CD4-positive, CD25-positive, alpha-beta regulatory T cell (primary cell): Measurements from ENCODE around the gene DCLK2. TPM values are rescaled to one million over a fixed set of nuclear protein-coding genes. Genes with fewer than 3 reads are reported as not detected.

Experiments
- ATAC-seq, 2 donors: fragments of 150-1000 bp; cut with Tn5 transposase; one replicate each; pipeline ENCODE4 v1.10.0; 2021; ENCODE audit warnings: low read depth in 2 of 2, moderate number of reproducible peaks in 2 of 2, moderate library complexity in 1 of 2
- DNase-seq, 3 donors: peaks; one replicate each; pipeline versions ENCODE4 v3.0.0 to v3.0.0-alpha.2; 2012 to 2022; ENCODE audit warnings: mixed read lengths in 1 of 3
- H3K27ac ChIP-seq: one replicate; pipeline ENCODE4 v1.7.0; 2013; ENCODE audit warnings: mild to moderate bottlenecking, low read length; ENCODE audit not compliant: insufficient read depth, poor library complexity, severe bottlenecking
- H3K27me3 ChIP-seq: one replicate; pipeline ENCODE4 v1.7.0; 2013; ENCODE audit warnings: low read length; ENCODE audit not compliant: control insufficient read depth, insufficient read depth
- H3K36me3 ChIP-seq: one replicate; pipeline ENCODE4 v1.7.0; 2013; ENCODE audit warnings: mild to moderate bottlenecking, low read length, moderate library complexity; ENCODE audit not compliant: control insufficient read depth, insufficient read depth
- H3K4me1 ChIP-seq: 2 replicates; pipeline ENCODE4 v1.7.0; 2013; ENCODE audit warnings: mild to moderate bottlenecking, low read length; ENCODE audit not compliant: insufficient read depth, control insufficient read depth, poor library complexity, severe bottlenecking
- H3K4me3 ChIP-seq: one replicate; pipeline ENCODE4 v1.7.0; 2013; ENCODE audit warnings: low read depth, mild to moderate bottlenecking, low read length, moderate library complexity
- H3K9me3 ChIP-seq, 2 experiments: 1 replicate in 1 of 2; 2 replicates in 1 of 2; pipeline ENCODE4 v1.7.0; 2013; ENCODE audit warnings: low read length in 2 of 2, mild to moderate bottlenecking in 1 of 2, moderate library complexity in 1 of 2; ENCODE audit not compliant: control insufficient read depth in 2 of 2
- H3K27ac Mint-ChIP-seq, 3 donors: one replicate each; pipeline ENCODE4 v1.8.0; 2020 to 2022; ENCODE audit warnings: mild to moderate bottlenecking in 3 of 3, mixed read lengths in 3 of 3, moderate library complexity in 2 of 3
- H3K27me3 Mint-ChIP-seq: one replicate; pipeline ENCODE4 v1.8.0; 2022; ENCODE audit warnings: mild to moderate bottlenecking, mixed read lengths
- H3K36me3 Mint-ChIP-seq: one replicate; pipeline ENCODE4 v1.8.0; 2020; ENCODE audit warnings: mixed read lengths
- H3K4me1 Mint-ChIP-seq, 4 donors: one replicate each; pipeline ENCODE4 v1.8.0; 2020 to 2022; ENCODE audit warnings: mixed read lengths in 4 of 4, mild to moderate bottlenecking in 1 of 4
- H3K4me3 Mint-ChIP-seq, 4 donors: one replicate each; pipeline ENCODE4 v1.8.0; 2020 to 2022; ENCODE audit warnings: mild to moderate bottlenecking in 4 of 4, mixed read lengths in 4 of 4, moderate library complexity in 3 of 4
- H3K9me3 Mint-ChIP-seq, 7 donors: one replicate each; pipeline ENCODE4 v1.8.0; 2020 to 2022; ENCODE audit warnings: mixed read lengths in 7 of 7, mild to moderate bottlenecking in 3 of 7, moderate library complexity in 2 of 7
- polyA plus RNA-seq, 4 donors: library from polyadenylated mRNA; unstranded; fragments of 300-500 nt; fragmentation: Illumina TruSeq; gene quantifications; one replicate each; pipeline ENCODE4 v1.2.3, GENCODE V29; 2021
- total RNA-seq: library from RNA; stranded (reverse); gene quantifications from one replicate; pipeline ENCODE4 v1.2.3, GENCODE V29; 2022

Gene DCLK2
- total and polyA plus RNA-seq, 5 donors from 2014 or later, result 0.12 TPM; not detected in 4

DNA sequence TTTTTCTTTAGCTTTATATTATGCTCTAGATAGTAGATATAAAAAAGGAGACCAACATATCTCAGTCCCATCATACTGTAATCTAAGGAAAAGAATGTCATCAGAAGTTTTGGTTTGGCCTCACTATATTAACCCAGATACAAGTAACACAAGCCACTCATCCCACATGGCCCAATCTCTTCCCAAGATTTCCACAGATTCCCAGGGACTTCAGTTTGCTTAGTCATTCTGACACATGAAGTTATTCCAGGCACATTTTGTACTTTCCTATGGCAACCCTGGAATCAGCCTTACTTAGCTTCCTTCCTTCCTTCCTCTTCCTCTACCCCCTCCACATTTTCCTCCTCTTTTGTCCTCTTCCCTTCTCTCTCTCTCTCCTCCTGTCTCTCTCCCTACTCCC lies 21.7 kb upstream of the DCLK2 start:
- Histone ChIP-seq H3K36me3 (no peaks in the 10 kb centered on the region), H3K27me3 (peaks cover 5% of the 10 kb centered on the region), H3K27ac (no peak overlapping the region), H3K4me1 (no peaks in the 10 kb centered on the region), H3K9me3 (no peaks in the 10 kb centered on the region), H3K4me3 (no peak overlapping the region)
- DNase-seq, result no peak
- H3K36me3 Mint-ChIP-seq, result no peaks in the 10 kb centered on the region
- no peak overlapping the region for H3K4me3 Mint-ChIP-seq
- no peaks in the 10 kb centered on the region for H3K4me1 Mint-ChIP-seq
- H3K27ac Mint-ChIP-seq, result no peak overlapping the region
- peaks cover 0 to 9% (median 2%) of the 10 kb centered on the region in 7 donors for H3K9me3 Mint-ChIP-seq
- no peak for ATAC-seq
- peaks cover 4% of the 10 kb centered on the region for H3K27me3 Mint-ChIP-seq

DNA sequence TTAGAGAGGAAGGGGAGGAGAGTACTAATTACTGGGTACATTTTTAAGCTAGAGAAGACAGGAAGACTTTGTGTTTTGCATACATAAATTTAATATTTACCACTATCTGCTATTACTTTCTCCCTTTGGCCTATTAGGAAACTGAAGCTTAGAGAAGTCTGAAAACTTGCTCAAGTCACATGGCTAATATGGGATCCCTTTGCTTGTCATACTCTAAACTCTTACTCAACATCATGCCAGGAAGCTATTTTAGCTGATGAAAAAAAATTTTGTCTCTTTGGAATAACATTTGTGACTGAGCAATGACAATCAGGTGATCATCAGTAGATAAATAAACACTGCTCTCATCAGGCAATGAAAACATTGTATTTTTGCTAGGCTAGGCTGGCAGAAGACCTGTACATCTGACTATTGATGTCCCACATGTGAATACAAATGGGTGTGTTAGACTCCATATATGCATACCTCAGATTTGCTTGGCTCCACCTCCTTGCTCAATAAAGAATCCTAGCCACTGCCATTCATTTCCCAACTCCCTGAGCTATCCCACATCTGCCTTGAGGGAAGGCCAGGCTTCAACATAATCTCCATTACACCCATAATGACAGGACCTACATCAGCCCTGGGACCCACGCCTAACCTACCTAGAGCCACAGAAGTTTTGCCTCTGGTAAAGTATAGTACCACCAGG lies 17.0 kb upstream of the DCLK2 start:
- Histone ChIP-seq H3K4me1 (no peaks in the 10 kb centered on the region), H3K27ac (no peak overlapping the region), H3K9me3 (no peaks in the 10 kb centered on the region), H3K4me3 (no peak overlapping the region), H3K36me3 (no peaks in the 10 kb centered on the region), H3K27me3 (peaks cover 1% of the 10 kb centered on the region)
- Mint-ChIP-seq H3K27ac (no peak overlapping the region), H3K9me3 (peaks cover 0 to 6% (median 3%) of the 10 kb centered on the region in 7 donors), H3K4me1 (no peaks in the 10 kb centered on the region), H3K4me3 (no peak overlapping the region), H3K27me3 (peaks cover 14% of the 10 kb centered on the region), H3K36me3 (no peaks in the 10 kb centered on the region)
- ATAC-seq (no peak), DNase-seq (no peak)

DNA sequence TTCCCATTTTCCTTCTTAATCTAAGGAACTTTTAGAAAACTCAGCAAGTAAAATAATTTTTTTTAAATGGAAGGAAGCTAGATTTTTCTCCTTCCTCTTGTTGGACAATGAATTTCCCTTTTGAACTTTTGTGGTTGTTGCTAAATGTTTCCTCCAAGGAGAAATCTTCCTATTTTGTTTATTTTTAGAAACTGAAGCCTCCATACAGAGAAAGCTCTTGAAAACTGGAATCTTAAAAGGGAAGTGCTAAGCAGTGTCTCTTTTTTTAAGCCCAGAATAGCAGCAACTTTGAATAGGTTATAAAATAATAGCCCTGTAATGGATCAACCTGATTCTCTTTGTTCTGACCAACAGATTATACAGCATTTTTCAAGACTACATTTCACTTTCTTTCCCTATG lies 15.1 kb upstream of the DCLK2 start:
- no peaks in the 10 kb centered on the region for H3K4me1 ChIP-seq
- peaks cover 1% of the 10 kb centered on the region for H3K27me3 ChIP-seq
- H3K36me3 ChIP-seq, result no peaks in the 10 kb centered on the region
- no peaks in the 10 kb centered on the region for H3K9me3 ChIP-seq
- Mint-ChIP-seq H3K9me3 (peaks cover 0 to 9% (median 3%) of the 10 kb centered on the region in 7 donors), H3K27ac (no peak overlapping the region), H3K4me1 (no peaks in the 10 kb centered on the region), H3K27me3 (peaks cover 23% of the 10 kb centered on the region), H3K4me3 (no peak overlapping the region), H3K36me3 (no peaks in the 10 kb centered on the region)
- ATAC-seq (no peak), DNase-seq (no peak)
- H3K27ac ChIP-seq, result no peak overlapping the region
- H3K4me3 ChIP-seq, result no peak overlapping the region

DNA sequence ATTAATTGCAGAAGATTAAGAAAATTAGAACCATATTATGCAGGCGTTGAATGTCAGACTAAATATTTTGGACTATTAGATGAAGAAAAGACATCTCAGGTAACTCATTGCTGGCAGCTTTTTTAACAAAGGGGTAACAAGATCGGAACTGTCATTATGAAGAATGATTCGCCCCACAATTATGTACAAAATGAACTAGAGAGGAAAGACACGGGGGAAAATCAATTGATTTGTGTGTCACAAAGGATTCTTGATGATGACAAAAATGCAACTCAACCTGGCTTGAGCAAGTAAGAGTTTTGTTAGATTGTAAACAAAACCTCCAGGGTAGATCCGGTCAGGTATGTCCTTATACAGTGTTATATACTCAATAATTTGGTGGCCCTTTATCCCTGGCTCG lies 12.5 kb upstream of the DCLK2 start:
- Histone ChIP-seq H3K4me1 (no peaks in the 10 kb centered on the region), H3K9me3 (no peaks in the 10 kb centered on the region), H3K27ac (no peak overlapping the region), H3K4me3 (no peak overlapping the region), H3K36me3 (no peaks in the 10 kb centered on the region), H3K27me3 (peaks cover 1% of the 10 kb centered on the region)
- DNase-seq (no peak), ATAC-seq (no peak)
- Mint-ChIP-seq H3K4me3 (no peak overlapping the region), H3K4me1 (no peaks in the 10 kb centered on the region), H3K9me3 (peaks cover 0 to 11% (median 2%) of the 10 kb centered on the region in 7 donors), H3K36me3 (no peaks in the 10 kb centered on the region), H3K27ac (no peak overlapping the region), H3K27me3 (peaks cover 24% of the 10 kb centered on the region)

DNA sequence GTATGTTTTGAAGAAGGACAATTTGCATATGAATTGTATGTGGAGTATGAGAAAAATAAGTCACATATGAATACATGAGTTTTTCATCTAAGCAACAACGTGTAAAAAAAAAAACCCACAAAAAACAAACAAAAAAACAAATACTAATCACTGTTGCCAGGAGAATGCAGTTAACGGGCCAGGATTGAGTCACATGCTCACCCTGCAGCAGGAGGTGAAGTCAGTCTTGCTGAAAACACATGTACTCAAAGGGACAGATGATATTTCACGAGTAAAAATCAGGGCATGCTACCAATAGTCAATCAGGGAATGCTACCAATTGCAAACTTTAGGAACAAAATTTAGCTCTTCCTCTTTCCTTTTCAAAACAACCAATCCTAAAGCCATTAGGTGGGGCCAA lies 10.4 kb upstream of the DCLK2 start:
- no peak overlapping the region for H3K27ac Mint-ChIP-seq
- Histone ChIP-seq H3K27me3 (no peaks in the 10 kb centered on the region), H3K4me1 (no peaks in the 10 kb centered on the region), H3K27ac (no peak overlapping the region), H3K36me3 (no peaks in the 10 kb centered on the region), H3K4me3 (no peak overlapping the region), H3K9me3 (no peaks in the 10 kb centered on the region)
- no peaks in the 10 kb centered on the region for H3K4me1 Mint-ChIP-seq
- H3K9me3 Mint-ChIP-seq, result peaks cover 0 to 7% (median 1%) of the 10 kb centered on the region in 7 donors
- peaks cover 16% of the 10 kb centered on the region for H3K27me3 Mint-ChIP-seq
- H3K36me3 Mint-ChIP-seq, result no peaks in the 10 kb centered on the region
- ATAC-seq (no peak), DNase-seq (no peak)
- H3K4me3 Mint-ChIP-seq, result no peak overlapping the region

DNA sequence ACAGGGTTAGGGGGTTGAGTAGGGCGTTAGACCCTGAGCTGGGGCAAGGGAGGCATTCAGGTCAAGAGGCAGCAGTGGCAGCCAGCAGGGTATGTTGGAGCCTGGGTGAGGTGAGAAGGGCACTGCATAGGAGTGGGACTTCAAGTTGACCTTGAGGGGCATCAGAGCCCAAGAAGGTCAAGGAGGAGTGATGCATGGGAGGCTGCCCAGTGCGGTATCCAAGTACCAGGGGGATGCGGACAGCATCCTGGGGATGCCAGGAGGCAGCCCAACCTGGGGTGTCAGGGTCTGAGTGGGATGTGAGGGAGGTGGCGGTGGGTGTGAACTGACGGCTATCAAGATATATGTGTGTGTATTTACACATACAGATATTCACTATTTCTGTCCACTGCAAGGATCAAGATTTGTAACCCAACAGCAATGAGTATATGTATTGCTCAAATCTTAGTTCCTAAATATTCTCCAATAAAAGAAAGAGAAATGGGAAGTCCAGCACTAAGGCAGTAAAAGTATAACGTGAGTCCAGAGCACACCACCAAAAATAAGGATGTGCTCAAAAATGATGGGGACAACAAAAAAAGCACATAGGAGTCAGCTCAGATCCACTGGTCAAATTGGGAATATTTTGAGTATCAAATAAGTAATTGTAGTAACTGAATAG lies 9.8 kb upstream of the DCLK2 start:
- H3K27ac Mint-ChIP-seq, result no peak overlapping the region
- DNase-seq, result no peak
- H3K27me3 ChIP-seq, result no peaks in the 10 kb centered on the region
- no peak overlapping the region for H3K4me3 Mint-ChIP-seq
- peaks cover 0 to 7% (median 1%) of the 10 kb centered on the region in 7 donors for H3K9me3 Mint-ChIP-seq
- no peaks in the 10 kb centered on the region for H3K4me1 ChIP-seq
- no peak for ATAC-seq
- no peaks in the 10 kb centered on the region for H3K36me3 ChIP-seq
- no peak overlapping the region for H3K27ac ChIP-seq
- H3K27me3 Mint-ChIP-seq, result peaks cover 16% of the 10 kb centered on the region
- H3K36me3 Mint-ChIP-seq, result no peaks in the 10 kb centered on the region
- H3K4me1 Mint-ChIP-seq, result no peaks in the 10 kb centered on the region
- no peaks in the 10 kb centered on the region for H3K9me3 ChIP-seq
- H3K4me3 ChIP-seq, result no peak overlapping the region

DNA sequence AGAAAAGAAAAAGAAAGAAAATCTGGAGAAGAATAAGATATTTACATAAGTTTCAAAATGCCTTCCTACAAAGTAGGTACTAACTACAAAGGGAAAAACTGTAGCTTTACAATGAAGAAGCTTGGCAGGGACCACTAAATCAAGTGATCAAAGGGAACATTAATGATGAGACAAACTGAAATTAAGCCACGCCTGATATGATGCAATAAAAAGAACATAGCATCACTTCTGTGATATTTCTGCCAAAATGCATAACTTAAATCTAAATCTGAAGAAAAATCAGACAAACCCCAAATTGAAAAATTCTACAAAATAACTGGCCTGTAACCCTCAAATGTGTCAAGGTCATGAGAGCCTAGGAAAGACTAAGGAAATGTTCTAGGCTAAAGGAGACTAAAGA lies 8.9 kb upstream of the DCLK2 start:
- H3K27me3 ChIP-seq, result no peaks in the 10 kb centered on the region
- no peaks in the 10 kb centered on the region for H3K4me1 ChIP-seq
- H3K27ac ChIP-seq, result no peak overlapping the region
- DNase-seq, result no peak
- H3K4me3 ChIP-seq, result no peak overlapping the region
- no peak for ATAC-seq
- H3K27me3 Mint-ChIP-seq, result peaks cover 16% of the 10 kb centered on the region
- no peaks in the 10 kb centered on the region for H3K9me3 ChIP-seq
- no peaks in the 10 kb centered on the region for H3K36me3 ChIP-seq
- H3K27ac Mint-ChIP-seq, result no peak overlapping the region
- H3K36me3 Mint-ChIP-seq, result no peaks in the 10 kb centered on the region
- H3K4me1 Mint-ChIP-seq, result no peaks in the 10 kb centered on the region
- H3K9me3 Mint-ChIP-seq, result peaks cover 0 to 7% (median 0%) of the 10 kb centered on the region in 7 donors
- H3K4me3 Mint-ChIP-seq, result no peak overlapping the region
